Neural crest cell (in vitro differentiated cells): ENCODE measurements around the gene TNF. TPM values are rescaled to one million over a fixed set of nuclear protein-coding genes. Genes with fewer than 3 reads are reported as not detected.

Source experiments
- DNase-seq: peaks from one replicate; pipeline ENCODE4 v3.0.0; 2021; ENCODE audit warnings: low read depth, mixed read lengths, low spot score
- H3K27ac Mint-ChIP-seq: one replicate; pipeline ENCODE4 v1.8.0; 2021; ENCODE audit warnings: mild to moderate bottlenecking, mixed read lengths; ENCODE audit not compliant: unreplicated experiment
- H3K27me3 Mint-ChIP-seq: 2 replicates; pipeline ENCODE4 v1.8.0; 2021; ENCODE audit warnings: low read depth, mild to moderate bottlenecking, mixed read lengths
- H3K36me3 Mint-ChIP-seq: 2 replicates; pipeline ENCODE4 v1.8.0; 2021; ENCODE audit warnings: low read depth, mild to moderate bottlenecking, mixed read lengths
- H3K4me1 Mint-ChIP-seq: 2 replicates; pipeline ENCODE4 v1.8.0; 2021; ENCODE audit warnings: mixed read lengths
- H3K4me3 Mint-ChIP-seq: one replicate; pipeline ENCODE4 v1.8.0; 2021; ENCODE audit warnings: mild to moderate bottlenecking, mixed read lengths
- H3K9me3 Mint-ChIP-seq: 2 replicates; pipeline ENCODE4 v1.8.0; 2021; ENCODE audit warnings: mixed read lengths
- CTCF ChIP-seq: fragments of 200-600 bp; sonication (generic); conservative IDR thresholded peaks from 2 replicates; pipeline ENCODE4 v1.5.0; 2021; ENCODE audit warnings: antibody characterized with exemption, mild to moderate bottlenecking
- total RNA-seq: library from RNA; stranded (reverse); gene quantifications from 2 replicates; pipeline ENCODE4 v1.2.1, GENCODE V29; 2021

Gene TNF
- total RNA-seq, 1 donor from 2014 or later, result not detected

DNA sequence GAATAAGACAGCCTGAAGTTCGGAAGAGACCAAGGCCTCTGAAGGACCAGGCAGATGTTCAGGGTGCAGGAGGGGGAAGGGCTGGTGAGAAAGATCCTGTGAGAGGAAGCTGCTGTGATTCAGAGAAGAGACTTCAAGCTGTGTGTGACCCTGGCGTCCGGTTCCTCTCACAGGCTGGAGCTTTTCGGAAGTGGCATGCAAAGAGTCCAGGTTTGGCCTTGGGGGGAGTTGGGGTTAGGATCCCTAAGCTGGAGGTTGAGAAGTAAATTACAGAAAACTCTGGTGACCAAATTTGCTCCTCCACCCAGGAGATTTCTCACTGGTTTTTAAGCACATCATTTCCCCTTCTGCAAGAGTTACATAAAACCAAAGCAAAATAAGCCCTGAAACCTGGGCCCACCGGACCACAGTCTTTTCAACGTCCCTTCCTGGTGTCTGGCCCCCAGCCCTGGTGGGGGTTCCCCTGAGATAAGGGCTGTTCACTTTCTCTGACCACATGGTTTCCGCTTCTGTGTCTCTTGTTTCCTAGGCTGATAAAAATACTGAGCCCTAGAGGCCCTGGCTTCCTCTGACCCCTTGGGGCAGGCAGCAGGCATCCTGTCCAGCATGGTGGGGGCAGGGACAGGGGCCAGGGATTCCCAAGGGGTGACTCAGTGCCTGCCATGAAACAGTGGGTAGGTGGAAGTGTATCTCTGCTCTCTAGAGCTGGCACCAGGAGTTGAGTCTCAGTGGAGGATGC lies 15.2 kb upstream of the TNF start:
- peak overlapping the region; percentile 88 for H3K27ac Mint-ChIP-seq
- H3K4me1 Mint-ChIP-seq, result peaks cover 18% of the 10 kb centered on the region
- no peaks in the 10 kb centered on the region for H3K27me3 Mint-ChIP-seq
- no peak for DNase-seq
- TF ChIP-seq CTCF, result no peak
- H3K36me3 Mint-ChIP-seq, result peaks cover 16% of the 10 kb centered on the region
- H3K4me3 Mint-ChIP-seq, result no peak overlapping the region
- no peaks in the 10 kb centered on the region for H3K9me3 Mint-ChIP-seq

DNA sequence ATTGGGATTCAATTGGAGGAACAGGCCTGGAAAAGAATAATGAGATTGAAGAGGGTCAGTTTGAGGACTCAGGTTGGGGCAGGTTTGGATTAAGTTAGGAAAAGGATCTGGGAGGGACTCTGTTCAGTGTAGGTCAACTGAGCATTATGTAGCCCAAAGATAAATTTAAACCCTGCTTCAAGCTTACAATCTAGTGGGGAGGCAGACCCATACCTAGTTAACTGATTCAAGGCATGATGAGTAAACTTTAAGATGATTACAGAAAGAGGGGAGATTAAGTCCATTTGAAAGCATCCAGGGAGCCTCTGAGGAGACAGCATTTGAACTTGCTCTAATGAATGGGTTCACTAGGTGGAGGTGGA lies 14.7 kb upstream of the TNF start:
- peaks cover 16% of the 10 kb centered on the region for H3K36me3 Mint-ChIP-seq
- TF ChIP-seq CTCF, result no peak
- peaks cover 18% of the 10 kb centered on the region for H3K4me1 Mint-ChIP-seq
- no peaks in the 10 kb centered on the region for H3K9me3 Mint-ChIP-seq
- DNase-seq, result no peak
- H3K27ac Mint-ChIP-seq, result peak overlapping the region; percentile 88
- H3K4me3 Mint-ChIP-seq, result no peak overlapping the region
- no peaks in the 10 kb centered on the region for H3K27me3 Mint-ChIP-seq

GRCh38 chr6:31567531-31568370 lies 7.6 kb upstream of the TNF start:
- no peak for TF ChIP-seq CTCF
- H3K27ac Mint-ChIP-seq, result peak overlapping the region; percentile 23
- H3K27me3 Mint-ChIP-seq, result no peaks in the 10 kb centered on the region
- H3K36me3 Mint-ChIP-seq, result no peaks in the 10 kb centered on the region
- DNase-seq, result no peak
- H3K4me1 Mint-ChIP-seq, result peaks cover 17% of the 10 kb centered on the region
- no peak overlapping the region for H3K4me3 Mint-ChIP-seq
- no peaks in the 10 kb centered on the region for H3K9me3 Mint-ChIP-seq

GRCh38 chr6:31568537-31568961 lies 6.8 kb upstream of the TNF start:
- H3K4me1 Mint-ChIP-seq, result peaks cover 17% of the 10 kb centered on the region
- H3K27ac Mint-ChIP-seq, result no peak overlapping the region
- no peak for DNase-seq
- no peaks in the 10 kb centered on the region for H3K36me3 Mint-ChIP-seq
- no peak for TF ChIP-seq CTCF
- peaks cover 3% of the 10 kb centered on the region for H3K27me3 Mint-ChIP-seq
- H3K4me3 Mint-ChIP-seq, result no peak overlapping the region
- H3K9me3 Mint-ChIP-seq, result no peaks in the 10 kb centered on the region

GRCh38 chr6:31569861-31570536 lies 5.4 kb upstream of the TNF start:
- H3K4me3 Mint-ChIP-seq, result no peak overlapping the region
- peaks cover 3% of the 10 kb centered on the region for H3K27me3 Mint-ChIP-seq
- DNase-seq, result no peak
- H3K4me1 Mint-ChIP-seq, result peaks cover 17% of the 10 kb centered on the region
- no peaks in the 10 kb centered on the region for H3K36me3 Mint-ChIP-seq
- no peak overlapping the region for H3K27ac Mint-ChIP-seq
- H3K9me3 Mint-ChIP-seq, result no peaks in the 10 kb centered on the region
- no peak for TF ChIP-seq CTCF
